ENCODE data around the gene NMRK1.

NMRK1 gene

DNA sequence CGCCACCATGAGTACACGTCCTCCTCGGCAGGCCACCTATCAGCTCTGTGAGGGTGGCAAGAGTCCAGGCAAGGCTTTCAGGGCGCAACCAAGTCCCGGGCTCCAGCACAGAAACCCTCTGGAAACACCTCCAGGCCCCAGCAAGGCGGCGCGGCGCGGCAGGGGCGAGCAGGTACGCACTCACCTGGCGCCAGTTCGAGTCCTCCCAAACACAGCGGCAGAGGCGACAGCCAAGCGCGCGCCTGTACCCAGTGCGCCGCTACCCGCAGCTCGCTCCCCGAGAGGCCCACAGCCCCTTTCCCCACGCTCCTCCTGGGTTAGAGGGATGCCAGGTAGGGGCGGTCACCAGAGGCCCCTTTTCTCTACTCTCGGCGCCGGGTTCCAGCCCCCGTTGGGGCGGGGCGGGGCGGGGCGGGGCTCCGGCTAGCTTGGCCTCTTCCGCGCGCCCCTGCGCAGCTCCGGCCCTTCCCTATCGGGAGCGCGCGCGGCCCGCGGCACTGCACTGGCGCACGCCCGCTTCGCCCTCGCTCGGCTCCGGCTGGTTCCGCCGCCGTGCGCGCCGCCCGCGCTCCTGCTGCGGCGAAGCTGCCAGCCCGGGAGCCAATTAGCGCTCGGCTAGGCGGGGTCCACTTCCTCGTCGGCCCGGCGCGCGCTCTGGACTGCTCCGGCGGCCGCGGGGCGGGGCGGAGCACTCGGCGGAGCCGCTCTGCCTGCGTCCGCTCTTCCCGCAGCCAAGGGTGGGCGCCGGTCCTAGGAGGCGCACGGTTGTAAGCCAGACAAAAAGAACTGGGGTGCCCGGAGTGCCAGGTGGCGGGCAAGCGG is at the start of gene NMRK1, which contains the start of gene OSTF1:
Gene NMRK1, minus strand, starts transcription at position 332 of the 822 bp plus-strand sequence. CDS start 5,040 bp downstream, outside the sequence.
Gene OSTF1, plus strand, starts transcription at position 691 of the 822 bp plus-strand sequence. CDS start 179 bp downstream, outside the sequence.
- peak; percentile 91 to 93 for DNase-seq

DNA sequence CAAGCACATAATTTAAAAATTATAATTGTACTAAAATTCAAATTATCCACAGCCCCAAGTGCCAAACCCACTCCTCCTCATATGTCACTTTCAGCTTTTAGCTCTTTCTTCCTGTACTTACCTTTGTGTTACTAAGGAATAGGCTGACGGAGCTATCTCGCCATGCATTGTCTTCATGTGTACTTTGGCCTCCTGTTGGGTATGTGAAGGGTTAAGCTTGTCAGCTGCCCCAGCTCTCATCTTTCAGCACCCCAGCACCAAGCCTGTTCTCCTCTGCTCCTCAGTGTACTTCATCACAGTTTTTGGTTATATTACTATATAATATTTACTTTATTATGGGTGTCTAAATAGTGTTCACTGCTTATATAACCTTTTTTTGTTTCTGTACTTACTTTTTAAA is 46.5 kb upstream of the NMRK1 start:
- no peak for DNase-seq

DNA sequence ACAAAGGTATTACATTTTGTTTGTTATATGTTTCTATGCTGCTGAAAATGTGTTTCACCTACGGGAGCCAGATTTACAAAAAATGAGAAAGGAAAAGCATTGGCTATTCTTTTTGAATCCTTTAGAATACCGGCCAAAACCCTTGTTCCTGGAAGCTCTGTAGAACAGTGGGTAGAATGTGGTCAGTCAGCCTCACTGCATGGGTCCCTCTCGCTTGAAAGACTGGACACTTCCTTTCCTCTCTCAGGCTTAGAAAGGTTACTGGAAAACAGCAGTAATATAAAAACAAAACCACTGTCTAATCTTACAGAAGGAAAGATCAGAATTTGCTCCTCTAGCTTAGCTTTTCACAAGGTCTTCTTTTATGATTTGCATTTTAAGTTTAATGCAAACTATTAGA is 45.4 kb upstream of the NMRK1 start:
- no peak for DNase-seq

GRCh38 chr9:75132244-75132643 is 44.3 kb upstream of the NMRK1 start:
- DNase-seq: no peak

GRCh38 chr9:75131700-75132099 is 43.7 kb upstream of the NMRK1 start:
- DNase-seq: no peak

GRCh38 chr9:75130621-75131230 is 42.8 kb upstream of the NMRK1 start:
- no peak for DNase-seq

- DNase-seq: no peak
Measured at GRCh38 chr9:75130172-75130571, 42.2 kb upstream of the NMRK1 start.

- DNase-seq: no peak
Measured at GRCh38 chr9:75128535-75128934, 40.6 kb upstream of the NMRK1 start.

DNA sequence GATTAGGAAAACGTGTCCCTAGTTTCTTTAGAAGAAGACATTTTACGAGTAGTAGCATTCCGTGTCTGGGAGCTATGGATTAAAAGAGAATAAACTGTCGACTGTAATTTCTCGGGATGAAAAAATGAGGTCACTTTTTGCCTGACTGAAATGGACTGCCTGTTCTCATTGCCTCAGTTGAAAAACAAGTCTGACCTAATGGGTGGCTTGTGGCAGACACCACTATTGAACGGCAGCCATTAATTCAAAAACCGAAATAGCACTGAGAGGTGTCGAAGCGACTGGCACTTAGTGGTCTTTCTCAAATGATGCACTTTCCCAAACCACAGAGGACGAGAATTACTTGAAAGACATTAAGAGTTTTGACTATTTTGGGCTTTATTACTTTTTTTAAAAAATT is 35.7 kb upstream of the NMRK1 start:
- no peak for DNase-seq

GRCh38 chr9:75121914-75122558 is 34.1 kb upstream of the NMRK1 start:
- no peak for DNase-seq

DNA sequence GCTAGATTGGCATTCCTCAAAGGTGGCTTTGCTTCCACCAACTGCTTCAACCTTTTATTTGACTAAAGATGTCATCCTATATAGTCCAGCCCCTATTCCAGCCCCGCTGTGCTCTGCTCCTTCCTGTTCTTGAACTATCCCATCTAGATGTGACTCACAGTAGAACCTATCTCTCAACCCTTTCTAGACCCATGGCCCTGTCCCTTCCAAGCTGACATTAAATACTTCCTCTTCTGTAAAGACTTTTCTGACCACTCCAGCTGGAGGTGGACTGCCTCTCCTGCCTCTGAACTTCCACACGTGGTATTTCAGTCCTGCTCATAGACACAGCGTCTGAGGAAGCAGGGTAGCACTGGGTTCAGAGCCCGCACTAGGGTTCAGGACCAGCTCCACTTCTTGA is 32.7 kb upstream of the NMRK1 start:
- DNase-seq: no peak

DNA sequence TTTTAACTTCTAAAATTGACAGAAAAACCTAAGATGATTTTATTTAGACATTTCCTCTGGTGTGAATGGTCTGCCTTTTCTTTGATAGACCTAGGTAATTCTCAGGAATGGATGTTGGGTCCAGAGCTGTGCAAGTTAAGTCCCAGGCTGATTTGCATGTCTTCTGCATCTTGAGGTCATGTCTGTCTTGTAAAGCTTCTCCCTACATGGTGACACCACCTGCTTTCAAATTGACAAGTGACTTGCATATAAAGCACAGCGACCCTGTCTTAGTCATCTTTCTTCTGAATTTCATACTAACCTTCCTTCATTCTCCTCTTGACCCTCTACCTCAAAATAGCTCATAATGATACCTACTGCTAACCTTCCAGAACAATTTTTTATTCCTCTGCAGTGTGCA is 29.6 kb upstream of the NMRK1 start:
- DNase-seq: no peak

DNA sequence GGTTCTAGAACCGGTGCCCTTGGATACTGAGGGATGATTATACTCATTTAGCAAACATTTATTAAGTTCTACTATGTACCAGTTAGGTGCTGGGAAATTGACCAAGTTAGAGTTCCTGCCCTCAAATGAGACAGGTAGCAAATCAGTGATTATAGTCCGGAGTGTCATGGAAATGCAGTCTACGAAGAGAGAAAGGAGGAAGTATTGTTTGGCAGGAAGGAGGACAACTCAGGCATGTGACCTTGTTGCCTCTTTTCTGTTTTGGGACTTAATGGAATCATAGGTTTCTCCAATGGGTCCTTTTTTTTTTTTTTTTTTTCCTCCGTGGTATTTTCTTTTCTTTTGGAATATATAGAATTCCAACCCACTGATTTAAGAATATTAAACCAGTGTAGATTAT is 28.4 kb upstream of the NMRK1 start:
- DNase-seq: no peak

GRCh38 chr9:75112789-75113188 is 24.8 kb upstream of the NMRK1 start:
- DNase-seq: no peak

- no peak for DNase-seq
Measured at GRCh38 chr9:75111019-75111622, 23.2 kb upstream of the NMRK1 start.

DNA sequence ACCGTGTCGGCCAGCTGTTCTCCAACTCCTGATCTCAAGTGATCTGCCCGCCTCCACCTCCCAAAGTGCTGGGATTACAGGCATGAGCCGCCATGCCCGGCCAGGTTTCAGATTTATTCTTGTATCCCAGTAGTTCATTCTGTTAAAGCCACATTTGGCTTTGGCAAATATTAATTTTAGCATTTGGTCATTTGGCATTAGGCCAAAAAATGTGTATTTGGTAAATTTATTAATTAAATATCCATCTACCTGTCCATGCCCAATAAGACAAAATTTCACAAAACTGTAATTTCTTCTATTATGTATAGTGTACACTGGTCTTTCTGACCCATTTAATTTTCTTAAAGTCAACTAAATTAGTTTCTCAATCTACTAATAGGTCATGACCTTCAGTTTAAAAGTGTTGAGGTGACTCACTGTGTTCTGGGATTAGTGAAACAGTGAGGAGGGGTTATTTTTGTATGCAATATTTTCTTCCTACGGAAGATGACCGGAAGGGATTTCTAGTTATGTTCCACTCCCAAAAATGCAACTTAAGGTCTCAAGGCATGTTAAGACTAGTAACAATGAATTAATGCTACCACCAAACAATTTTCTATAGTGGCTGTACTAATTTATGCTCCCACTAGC is 21.4 kb upstream of the NMRK1 start:
- no peak for DNase-seq

GRCh38 chr9:75108571-75108970 is 20.6 kb upstream of the NMRK1 start:
- no peak for DNase-seq

DNA sequence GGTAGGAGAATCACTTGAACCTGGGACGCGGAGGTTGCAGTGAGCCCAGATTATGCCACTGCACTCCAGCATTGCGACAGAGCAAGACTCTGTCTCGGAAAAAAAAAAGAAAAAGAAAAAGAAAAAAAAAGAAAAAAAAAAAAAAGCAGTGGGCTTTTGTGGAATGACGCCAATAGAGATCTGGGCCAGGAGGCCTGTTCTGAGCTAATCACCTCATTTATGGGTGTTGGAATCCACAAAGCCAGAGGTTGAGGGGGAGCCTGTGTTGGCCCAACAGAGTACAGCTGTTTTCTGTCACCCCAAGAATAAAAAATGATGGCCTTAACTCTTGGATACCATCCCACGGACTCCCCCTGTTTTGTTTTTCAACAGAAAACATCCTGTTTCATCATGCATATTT is 18.9 kb upstream of the NMRK1 start:
- no peak for DNase-seq

DNA sequence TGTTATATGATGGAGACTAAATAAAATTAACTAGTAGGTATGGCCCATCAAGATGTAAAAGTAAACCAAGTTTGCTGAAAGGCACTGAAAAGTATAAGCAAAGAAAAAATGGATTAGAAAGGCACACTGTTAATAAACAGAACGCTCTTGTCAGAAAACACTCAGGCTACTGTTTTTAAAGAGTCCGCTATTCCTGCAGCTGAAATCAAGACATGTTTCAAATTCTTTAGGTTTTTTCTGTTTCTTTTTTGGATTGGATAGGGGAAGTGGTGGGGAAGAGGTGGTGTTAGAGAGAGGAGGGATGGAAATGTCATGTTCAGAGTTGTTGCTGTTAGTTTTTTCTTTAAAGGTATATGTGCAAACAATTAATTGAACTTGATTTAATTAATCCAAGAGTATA is 17.9 kb upstream of the NMRK1 start:
- no peak for DNase-seq

DNA sequence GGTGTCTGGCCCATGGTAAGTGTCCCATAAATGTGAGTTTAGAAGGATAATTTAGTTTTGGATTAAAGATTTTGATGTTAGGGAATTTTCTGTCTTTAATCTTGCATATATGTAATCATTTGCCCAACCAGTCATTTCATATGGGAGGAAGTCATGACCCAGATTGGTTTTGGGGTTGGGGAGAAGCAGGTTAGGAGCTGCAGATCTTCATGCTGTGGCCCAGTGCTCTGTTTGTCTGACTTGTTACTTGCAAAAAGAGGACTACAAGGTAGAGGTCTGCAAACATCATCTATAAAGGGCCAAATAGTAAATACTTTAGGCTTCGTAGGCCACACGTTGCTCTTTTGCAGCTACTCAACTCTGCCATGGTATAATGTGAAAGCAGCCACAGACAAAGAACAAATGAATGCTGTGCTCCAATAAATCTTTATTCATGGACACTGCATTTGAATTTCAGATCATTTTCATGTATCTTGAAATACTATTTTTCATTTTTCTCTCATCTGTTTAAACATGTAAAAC is 17.1 kb upstream of the NMRK1 start:
- DNase-seq: no peak

DNA sequence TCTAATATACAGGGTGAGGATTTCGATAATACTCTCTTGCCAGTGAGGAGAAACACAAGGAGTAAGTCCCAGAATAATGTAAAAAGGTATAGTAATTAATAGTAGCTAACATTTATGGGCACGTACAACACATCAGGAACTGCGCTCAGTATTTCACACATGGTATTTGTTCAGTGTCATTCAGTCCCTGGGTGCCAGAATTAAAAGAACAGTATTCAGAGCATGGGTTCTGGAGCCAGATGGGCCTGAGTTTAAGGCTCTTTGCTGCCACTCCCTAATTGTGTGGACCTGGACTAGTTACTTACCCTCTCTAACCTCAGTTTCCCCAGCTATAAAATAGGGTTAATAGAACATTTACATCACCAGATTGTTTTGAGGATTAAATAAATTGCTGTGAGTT is 16.7 kb upstream of the NMRK1 start:
- no peak for DNase-seq

- no peak for DNase-seq
Measured at GRCh38 chr9:75102177-75102790, 14.3 kb upstream of the NMRK1 start.
